ENCODE measurements around the gene ZIC3.
"Not testable (repeated sequence)": the region's sequence is repeated elsewhere in the genome, so short reads cannot be mapped to it uniquely, and the experiment has no call there.

The ZIC3 gene

DNA sequence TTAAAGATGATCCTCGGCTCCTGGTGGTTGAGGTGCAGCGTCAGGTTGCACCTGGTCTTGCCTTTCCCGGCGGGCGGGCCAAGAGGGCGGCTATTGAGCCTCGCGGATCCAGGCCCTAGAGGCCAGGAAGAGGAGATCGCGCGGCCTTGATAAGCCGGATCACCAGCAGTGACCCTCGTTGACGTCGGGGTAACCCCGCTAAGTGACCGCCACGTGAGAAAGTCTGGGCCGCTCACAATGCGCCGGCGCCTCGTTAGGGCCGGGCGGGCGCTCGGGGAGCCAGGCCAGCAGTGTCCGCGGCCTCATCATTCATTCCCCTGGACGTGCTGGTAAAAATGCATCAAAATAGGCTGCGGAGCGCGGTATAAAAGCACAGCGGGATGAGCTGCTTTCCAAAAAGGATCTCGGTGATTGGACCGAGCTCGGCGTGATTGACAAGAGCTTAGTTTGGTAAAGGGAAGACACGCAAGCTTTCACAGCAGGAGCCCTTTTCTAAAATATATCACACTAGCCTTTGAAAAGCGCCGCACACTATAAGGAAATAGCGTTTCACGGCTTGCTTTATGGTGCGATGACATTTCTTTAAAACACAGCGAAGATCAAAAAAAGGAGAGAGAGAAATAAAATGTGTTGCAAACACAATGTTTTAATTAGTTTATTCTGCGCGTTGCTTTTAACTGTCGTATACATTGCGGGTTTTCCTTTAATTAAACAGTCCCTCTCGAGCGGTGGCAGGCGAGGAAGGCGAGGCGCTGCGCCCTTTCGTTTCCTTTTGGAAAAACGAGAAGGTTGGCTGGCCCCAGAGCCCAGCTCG lies 15.9 kb upstream of the ZIC3 start:
- TF ChIP-seq, protein P1, sequence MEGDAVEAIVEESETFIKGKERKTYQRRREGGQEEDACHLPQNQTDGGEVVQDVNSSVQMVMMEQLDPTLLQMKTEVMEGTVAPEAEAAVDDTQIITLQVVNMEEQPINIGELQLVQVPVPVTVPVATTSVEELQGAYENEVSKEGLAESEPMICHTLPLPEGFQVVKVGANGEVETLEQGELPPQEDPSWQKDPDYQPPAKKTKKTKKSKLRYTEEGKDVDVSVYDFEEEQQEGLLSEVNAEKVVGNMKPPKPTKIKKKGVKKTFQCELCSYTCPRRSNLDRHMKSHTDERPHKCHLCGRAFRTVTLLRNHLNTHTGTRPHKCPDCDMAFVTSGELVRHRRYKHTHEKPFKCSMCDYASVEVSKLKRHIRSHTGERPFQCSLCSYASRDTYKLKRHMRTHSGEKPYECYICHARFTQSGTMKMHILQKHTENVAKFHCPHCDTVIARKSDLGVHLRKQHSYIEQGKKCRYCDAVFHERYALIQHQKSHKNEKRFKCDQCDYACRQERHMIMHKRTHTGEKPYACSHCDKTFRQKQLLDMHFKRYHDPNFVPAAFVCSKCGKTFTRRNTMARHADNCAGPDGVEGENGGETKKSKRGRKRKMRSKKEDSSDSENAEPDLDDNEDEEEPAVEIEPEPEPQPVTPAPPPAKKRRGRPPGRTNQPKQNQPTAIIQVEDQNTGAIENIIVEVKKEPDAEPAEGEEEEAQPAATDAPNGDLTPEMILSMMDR (IDR thresholded peaks at IDR 0.05; ENCODE audit: control extremely low read depth, extremely low read depth, low read depth, missing control alignments): no peak
- CTCF ChIA-PET: no interaction called here
- POLR2A ChIA-PET: no interaction called here

DNA sequence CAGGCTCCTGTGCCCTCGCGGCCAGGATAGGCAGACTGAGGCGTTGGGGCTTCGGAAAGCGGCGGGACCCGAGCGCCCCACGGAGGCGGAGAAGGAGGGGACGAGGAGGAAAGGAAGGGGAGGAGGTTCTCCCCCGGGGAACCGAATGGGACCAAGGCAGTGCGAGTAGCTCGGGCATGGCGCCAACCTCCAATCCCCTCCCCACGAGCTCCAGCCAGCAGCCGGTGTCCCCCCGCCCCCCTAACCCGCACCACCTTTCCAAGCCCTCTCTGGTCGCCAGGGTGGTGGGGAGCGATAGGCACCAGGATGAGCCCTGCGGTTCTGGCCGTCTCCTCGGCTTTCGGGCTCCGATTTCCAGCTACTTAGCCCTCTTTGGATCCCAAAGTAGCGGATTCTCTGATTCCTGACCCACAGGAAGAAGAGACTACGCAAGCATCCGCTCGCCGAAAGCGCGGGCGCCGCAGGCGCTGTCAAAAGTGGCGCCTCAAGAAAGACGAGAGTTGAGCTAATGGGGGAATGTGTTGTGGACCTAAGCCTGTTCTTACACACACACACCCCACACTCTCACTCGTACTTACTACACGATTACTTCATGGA lies 15.2 kb upstream of the ZIC3 start:
- DNase-seq (ENCODE audit: extremely low spot score): no peak
- ChIA-PET POLR2A (no interaction called here), CTCF (no interaction called here)
- TF ChIP-seq, protein P1 (IDR thresholded peaks at IDR 0.05; ENCODE audit: control extremely low read depth, extremely low read depth, low read depth, missing control alignments): no peak

More for the DNA sequence above, 15.9 kb upstream of the ZIC3 start:
- DNase-seq (ENCODE audit: extremely low spot score): no peak

DNA sequence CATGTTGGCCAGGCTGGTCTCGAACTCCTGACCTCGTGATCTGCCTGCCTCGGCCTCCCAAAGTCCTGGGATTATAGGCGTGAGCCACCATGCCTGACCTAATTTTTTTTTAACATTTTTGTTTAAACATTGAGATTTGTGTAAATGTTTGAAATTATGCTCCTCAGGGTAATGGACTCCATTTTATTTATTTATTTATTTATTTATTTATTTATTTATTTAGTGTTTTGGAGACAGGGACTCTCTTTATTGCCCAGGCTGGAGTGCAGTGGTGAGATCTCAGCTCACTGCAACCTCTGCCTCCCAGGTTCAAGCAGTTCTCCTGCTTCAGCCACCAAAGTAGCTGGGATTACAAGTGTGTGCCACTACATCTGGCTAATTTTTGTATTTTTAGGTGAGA lies 13.8 kb upstream of the ZIC3 start:
- POLR2A ChIA-PET; CTCF ChIA-PET; DNase-seq (ENCODE audit: extremely low spot score): not testable (repeated sequence)

DNA sequence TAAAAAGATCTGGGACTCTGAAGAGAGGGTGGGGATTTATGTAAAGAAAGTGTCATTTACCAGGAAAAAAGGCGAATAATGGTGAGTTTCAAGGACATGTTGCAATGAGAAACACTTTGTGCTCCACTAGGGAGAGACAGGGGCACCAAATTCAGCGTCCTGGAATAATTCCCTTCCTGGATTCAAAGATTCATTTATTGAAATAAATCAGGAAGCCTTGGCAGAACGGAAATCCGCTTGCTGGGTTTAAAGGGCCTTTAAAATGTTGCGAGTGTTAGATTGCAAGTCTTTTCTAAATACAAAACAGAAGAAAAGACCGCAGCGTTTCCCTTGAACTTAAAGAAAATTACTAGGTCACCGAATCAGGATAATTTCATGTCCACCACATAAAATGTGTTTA lies 3.8 kb upstream of the ZIC3 start:
- CTCF ChIA-PET: no interaction called here
- POLR2A ChIA-PET: no interaction called here
- DNase-seq (ENCODE audit: extremely low spot score): no peak
- TF ChIP-seq, protein P1 (IDR thresholded peaks at IDR 0.05; ENCODE audit: control extremely low read depth, extremely low read depth, low read depth, missing control alignments): no peak

DNA sequence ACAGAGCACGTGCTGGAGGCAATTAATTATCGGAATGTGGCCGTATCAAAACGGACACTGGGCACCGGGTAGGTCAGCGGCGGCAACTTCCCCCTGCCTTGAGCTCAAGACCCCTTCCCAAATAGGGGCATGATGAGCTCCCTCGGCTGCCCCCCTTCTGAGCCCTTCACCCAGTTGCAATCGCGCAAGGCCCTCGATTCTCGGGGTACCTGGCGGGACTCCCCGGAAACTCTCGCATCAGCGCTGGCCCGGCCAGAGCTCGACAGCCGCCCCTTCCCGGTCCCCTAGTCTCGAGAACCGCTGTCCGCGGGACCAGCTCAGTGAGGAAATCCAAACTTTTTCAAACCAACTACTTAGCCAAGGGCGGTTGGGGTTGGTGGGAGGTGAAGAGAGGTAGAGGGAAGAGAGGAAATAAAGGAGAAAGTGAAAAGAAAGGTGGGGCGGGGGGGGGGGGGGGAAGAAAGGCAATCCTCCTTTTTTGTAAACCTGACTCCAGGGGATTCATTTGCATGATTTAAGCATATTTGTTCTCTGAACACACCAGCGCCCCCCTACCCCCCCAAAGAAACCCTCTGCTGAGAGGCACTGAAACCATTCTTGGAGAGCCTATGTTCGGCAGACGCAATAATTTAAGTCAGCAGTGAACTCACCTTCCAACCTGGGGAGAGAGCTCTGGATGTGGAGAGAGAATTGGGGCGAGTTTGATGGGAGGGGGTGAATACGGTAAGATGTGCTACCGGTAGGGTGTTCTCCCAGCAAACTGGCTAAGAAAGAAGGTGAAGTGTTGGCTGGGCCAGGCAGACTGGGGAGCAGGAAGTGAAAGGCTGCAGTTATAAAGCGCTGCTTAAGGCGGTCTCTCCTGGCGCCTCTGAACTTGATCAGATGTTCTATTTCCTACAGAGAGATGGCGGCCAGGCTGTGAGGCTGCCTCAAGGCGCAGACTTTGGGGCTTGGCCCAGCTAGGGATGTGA lies 2.0 kb upstream of the ZIC3 start:
- ChIA-PET POLR2A (no interaction called here), CTCF (no interaction called here)
- DNase-seq (ENCODE audit: extremely low spot score): no peak
- TF ChIP-seq, protein P1 (IDR thresholded peaks at IDR 0.05; ENCODE audit: control extremely low read depth, extremely low read depth, low read depth, missing control alignments): no peak

DNA sequence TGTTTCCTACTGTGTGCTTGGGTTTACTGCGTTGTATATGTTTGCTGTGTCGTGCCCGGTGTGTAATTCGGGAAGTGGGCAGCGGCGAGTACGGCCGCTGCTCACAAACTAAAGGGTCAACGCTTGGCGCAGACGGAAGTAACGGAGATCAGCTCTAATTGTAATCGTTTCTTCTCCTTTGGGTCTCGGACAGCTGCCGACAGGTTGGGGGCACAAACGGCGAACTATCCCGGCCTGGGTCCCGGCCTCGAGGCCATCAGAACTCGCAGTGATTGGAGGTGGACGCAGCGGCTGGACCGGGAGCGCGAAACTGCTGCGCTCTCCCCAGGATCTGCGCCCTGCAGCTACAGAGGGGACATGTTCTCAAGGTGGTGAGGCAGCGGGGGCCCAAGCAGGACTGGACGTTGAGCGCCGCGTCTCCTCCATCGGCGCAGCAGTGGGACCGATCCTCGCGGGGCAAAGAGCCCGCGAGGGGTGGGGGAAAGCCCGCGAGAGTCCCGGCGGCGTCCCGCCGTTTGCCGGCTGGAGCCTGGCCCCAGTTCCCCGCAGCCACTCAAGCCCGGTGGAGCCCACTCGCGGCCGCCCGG lies 516 bp upstream of the ZIC3 start:
- CTCF ChIA-PET: no interaction called here

More for the DNA sequence above, 516 bp upstream of the ZIC3 start:
- TF ChIP-seq, protein P1 (IDR thresholded peaks at IDR 0.05; ENCODE audit: control extremely low read depth, extremely low read depth, low read depth, missing control alignments): no peak
- POLR2A ChIA-PET: no interaction called here
- DNase-seq (ENCODE audit: extremely low spot score): no peak
